ENCODE measurements around the gene SLC37A1.

Gene SLC37A1

DNA sequence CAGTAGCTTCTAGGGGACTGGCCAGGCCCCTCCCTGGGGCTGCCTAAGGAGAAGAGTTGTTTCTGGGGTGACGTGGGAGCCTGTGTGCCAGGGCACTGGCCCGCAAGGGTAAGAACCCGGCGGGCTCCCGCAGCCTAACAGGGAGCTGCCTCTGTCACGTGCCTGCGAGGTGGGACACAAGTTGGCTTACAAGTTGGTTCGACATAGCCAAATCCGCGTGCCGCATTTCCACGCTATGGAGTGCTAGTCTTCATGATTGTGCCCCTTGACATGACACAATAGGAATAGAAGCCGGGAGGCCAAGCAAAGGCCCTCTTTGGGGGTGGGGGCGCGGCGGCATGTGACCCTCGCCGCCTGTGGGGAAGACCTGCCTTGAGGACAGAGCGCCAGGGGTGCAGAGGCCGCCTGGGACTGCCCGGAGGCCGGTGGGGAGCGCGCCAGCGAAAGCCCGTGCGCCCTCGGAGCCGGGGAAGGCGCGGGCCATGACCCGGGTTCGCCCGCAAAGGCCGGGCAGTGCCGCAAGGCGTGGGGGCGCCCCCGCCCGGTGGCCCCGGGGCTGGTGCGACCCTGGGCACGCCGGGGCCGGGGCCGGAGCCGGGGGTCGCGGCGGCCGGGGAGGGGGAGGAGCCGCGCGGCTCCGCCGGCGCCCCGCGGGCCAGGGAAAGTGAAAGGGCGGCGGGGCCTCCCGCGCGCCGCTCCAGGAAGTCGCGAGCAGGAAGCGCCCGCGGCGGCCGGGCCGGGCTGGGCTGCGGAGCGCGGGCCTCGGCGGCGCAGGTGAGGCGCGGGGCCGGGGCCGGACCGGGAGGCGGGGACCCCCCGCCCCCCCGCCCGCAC, at the start of gene SLC37A1:
TSS of gene SLC37A1 (plus strand) at position 702 of the 834 bp plus-strand sequence. CDS start 4,603 bp downstream, outside the sequence.
- peak within 1 kb of the TSS; percentile 59 for H3K4me3 ChIP-seq (replicated peaks; ENCODE audit: low read depth, low read length)
- TF ChIP-seq, protein P1, sequence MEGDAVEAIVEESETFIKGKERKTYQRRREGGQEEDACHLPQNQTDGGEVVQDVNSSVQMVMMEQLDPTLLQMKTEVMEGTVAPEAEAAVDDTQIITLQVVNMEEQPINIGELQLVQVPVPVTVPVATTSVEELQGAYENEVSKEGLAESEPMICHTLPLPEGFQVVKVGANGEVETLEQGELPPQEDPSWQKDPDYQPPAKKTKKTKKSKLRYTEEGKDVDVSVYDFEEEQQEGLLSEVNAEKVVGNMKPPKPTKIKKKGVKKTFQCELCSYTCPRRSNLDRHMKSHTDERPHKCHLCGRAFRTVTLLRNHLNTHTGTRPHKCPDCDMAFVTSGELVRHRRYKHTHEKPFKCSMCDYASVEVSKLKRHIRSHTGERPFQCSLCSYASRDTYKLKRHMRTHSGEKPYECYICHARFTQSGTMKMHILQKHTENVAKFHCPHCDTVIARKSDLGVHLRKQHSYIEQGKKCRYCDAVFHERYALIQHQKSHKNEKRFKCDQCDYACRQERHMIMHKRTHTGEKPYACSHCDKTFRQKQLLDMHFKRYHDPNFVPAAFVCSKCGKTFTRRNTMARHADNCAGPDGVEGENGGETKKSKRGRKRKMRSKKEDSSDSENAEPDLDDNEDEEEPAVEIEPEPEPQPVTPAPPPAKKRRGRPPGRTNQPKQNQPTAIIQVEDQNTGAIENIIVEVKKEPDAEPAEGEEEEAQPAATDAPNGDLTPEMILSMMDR (IDR thresholded peaks at IDR 0.05; ENCODE audit: low read length, missing control alignments) = no peak
- DNase-seq (ENCODE audit: low read depth) = no peak

DNA sequence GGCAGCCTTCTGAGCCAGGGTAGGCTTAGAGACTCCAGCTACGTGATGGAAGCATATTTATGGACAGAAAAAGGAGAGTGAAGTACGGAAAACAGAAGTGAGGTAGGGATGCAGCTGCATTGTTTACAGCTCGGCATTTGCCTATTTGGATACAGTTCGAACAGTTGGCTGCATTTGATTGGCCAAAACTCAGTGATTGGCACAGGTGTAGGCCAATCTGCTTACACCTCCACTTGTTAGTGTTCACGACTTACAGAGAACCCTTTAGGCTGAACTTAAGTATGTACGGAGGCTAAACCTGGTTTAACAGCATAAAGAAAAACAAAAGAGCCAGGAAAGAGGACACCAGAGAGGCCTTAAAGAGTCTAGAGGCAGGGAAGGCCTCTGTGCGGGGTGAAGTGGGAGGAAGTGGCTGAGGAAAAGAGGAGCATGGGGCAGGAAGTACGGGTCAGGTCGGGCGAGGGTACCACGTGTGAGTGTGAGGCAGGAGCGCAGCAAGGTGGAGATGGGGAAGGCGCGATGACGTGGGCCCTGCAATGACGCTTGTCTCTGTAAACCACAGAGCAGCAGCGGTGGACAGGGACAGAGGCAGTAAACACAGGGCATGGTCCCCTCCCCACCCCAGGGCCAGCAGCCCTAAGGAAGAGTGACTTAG, 49.7 kb upstream of the SLC37A1 start:
- DNase-seq (ENCODE audit: low read depth) = peak; percentile 58
- H3K4me3 ChIP-seq (replicated peaks; ENCODE audit: low read depth, low read length) = no peak overlapping the region
- TF ChIP-seq, protein P1 (IDR thresholded peaks at IDR 0.05; ENCODE audit: low read length, missing control alignments) = no peak

DNA sequence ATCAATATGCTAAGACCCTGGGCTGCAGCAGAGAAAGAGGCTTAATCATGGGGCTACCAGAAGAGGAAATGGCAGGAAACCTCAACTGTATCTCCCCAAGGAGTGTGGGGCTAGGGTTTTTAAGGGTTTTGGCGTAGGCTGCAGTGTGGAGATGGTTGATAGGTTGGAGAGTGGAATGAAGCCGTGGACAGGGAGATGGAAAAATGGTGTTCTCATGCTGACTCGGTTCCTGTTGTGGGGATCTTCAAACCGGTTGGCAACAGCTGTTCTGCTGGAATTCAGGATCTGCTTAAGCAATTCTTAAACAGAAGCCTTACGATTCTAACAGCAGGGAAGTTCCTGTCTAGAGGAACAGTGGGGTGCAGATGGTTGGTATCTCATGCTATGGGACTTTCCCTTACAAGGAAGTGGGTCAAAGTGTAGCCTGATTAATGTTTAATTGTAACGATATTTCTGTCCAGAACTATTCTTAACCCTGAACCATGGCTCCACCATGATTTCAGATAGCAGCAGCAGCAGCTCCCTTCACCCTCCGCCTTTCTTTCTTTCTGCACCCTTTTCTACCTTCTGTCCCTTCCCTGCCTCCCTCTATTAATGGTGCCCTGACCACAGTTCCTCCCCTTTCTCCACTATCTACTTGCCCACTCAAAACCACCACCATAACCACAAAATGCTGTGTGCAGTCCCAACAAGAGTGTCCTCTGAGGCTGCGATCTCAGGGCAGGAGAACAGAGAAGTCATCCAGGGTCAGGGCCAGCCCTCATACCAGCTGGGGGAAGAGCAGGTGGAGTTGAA, 48.4 kb upstream of the SLC37A1 start:
- TF ChIP-seq, protein P1 (IDR thresholded peaks at IDR 0.05; ENCODE audit: low read length, missing control alignments) = no peak
- peak; percentile 28 for DNase-seq (ENCODE audit: low read depth)
- H3K4me3 ChIP-seq (replicated peaks; ENCODE audit: low read depth, low read length) = no peak overlapping the region

DNA sequence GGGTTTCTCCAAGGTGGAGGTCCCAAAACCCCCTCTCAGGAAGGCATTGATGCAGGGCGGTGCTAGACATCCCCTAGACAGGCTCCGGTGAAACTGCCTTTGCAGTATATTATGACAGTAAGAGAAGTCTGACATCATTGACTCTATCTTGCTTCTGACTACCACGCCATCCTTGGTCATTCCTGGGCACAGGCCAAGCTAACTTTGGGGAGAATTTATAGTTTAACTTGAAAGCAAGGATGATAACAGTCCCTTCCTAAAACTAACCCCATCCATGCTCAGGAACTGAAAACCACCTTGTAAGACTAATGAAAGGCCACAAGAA, 47.9 kb upstream of the SLC37A1 start:
- DNase-seq (ENCODE audit: low read depth) = no peak
- H3K4me3 ChIP-seq (replicated peaks; ENCODE audit: low read depth, low read length) = no peak overlapping the region
- TF ChIP-seq, protein P1 (IDR thresholded peaks at IDR 0.05; ENCODE audit: low read length, missing control alignments) = no peak

DNA sequence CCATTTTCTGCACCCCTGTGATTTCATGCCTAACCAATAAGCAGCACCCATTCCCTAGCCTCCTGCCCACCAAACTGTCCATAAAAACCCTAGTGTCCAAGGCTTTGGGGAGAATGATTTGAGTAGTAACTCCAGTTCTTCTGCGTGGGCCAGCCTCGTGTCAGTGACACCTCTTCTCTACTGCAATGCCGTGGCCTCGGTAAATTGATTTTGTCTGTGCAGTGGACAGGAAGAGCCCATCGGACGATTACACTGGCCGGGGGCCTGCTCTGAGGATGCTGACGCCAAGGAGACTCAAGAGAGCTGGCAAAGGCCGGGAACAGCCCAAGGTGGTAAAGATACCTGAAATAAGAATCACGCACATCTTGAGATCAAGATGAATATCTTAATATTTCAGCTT, 47.0 kb upstream of the SLC37A1 start:
- DNase-seq (ENCODE audit: low read depth) = no peak
- H3K4me3 ChIP-seq (replicated peaks; ENCODE audit: low read depth, low read length) = no peak overlapping the region
- TF ChIP-seq, protein P1 (IDR thresholded peaks at IDR 0.05; ENCODE audit: low read length, missing control alignments) = no peak

DNA sequence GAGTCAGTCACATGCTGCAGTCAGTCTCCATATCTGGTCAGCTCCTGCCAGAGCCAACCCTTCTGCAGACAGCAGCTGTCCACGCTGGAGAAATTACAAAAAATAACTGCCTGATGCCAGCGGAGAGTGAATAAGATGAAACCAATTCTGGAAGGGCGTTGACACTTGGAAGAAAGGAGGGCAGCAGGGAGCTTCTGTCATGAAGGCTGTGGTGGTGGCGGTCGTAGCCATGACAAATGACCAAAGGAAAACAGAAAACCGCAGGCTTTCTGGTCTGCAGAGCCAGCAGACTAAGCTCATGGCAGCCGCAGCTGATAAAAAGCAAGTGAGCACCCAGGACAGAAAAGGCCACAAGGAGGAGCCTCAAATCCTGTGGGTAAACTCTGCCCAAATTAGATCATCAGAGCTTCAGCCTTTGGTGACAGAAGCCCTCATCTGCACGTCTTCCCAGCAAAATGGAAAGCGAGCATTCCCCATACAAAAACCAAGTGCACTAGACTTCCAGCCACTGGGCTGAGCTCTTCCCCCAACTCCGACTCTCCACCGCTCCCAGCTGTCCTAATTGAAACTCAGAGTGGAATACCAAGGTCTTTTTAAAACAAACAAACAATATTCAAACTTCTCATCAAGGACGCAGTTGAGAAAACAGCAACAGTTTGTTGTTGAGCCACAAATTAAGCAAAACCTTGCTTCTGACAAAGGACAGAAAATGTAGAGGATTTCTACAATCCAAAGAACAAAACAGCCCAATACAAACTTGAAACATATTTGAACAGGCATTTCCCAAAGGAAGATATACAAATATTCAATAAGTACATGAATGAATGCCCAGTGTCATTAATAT, 46.3 kb upstream of the SLC37A1 start:
- TF ChIP-seq, protein P1 (IDR thresholded peaks at IDR 0.05; ENCODE audit: low read length, missing control alignments) = peak; percentile 29
- DNase-seq (ENCODE audit: low read depth) = peak; percentile 21
- H3K4me3 ChIP-seq (replicated peaks; ENCODE audit: low read depth, low read length) = no peak overlapping the region

All from fibroblast of pulmonary artery (primary cell).